Loucy (cell line): Measurements from ENCODE around the gene ABL2.

Source experiments
- H2AFZ ChIP-seq: fragments of 200-600 bp; sonication (generic); 2 replicates; pipeline ENCODE4 v1.6.0; 2016; ENCODE audit warnings: antibody characterized with exemption, mild to moderate bottlenecking, low read length, moderate library complexity
- H3F3A ChIP-seq: fragments of 200-600 bp; 2 replicates; pipeline ENCODE4 v1.6.0; 2016; ENCODE audit warnings: antibody characterized with exemption, low read depth, mild to moderate bottlenecking
- H3K27me3 ChIP-seq: fragments of 200-600 bp; sonication (generic); 2 replicates; pipeline ENCODE4 v1.6.1; 2014; ENCODE audit warnings: low read length, mild to moderate bottlenecking; ENCODE audit not compliant: insufficient read depth, poor library complexity, severe bottlenecking
- H3K36me3 ChIP-seq: fragments of 200-600 bp; sonication (generic); 2 replicates; pipeline ENCODE4 v1.6.1; 2016; ENCODE audit warnings: low read length; ENCODE audit not compliant: insufficient read depth
- H3K4me1 ChIP-seq: fragments of 200-600 bp; sonication (generic); 2 replicates; pipeline ENCODE4 v1.5.1; 2014; ENCODE audit warnings: low read length, mild to moderate bottlenecking; ENCODE audit not compliant: insufficient read depth, poor library complexity, severe bottlenecking
- H3K4me2 ChIP-seq: fragments of 200-600 bp; sonication (generic); 2 replicates; pipeline ENCODE4 v1.6.0; 2014; ENCODE audit warnings: antibody characterized with exemption, low read length, low read depth, mild to moderate bottlenecking; ENCODE audit not compliant: poor library complexity, severe bottlenecking
- H3K4me3 ChIP-seq: fragments of 200-600 bp; sonication (generic); 2 replicates; pipeline ENCODE4 v1.5.1; 2014; ENCODE audit warnings: low read length, mild to moderate bottlenecking, mixed read lengths; ENCODE audit not compliant: poor library complexity, severe bottlenecking
- H3K79me2 ChIP-seq: fragments of 200-600 bp; sonication (generic); 2 replicates; pipeline ENCODE4 v1.6.1; 2014; ENCODE audit warnings: low read length; ENCODE audit not compliant: insufficient read depth
- H3K9ac ChIP-seq: fragments of 200-600 bp; sonication (generic); 2 replicates; pipeline ENCODE4 v1.6.0; 2014; ENCODE audit warnings: mild to moderate bottlenecking, low read depth, low read length, moderate library complexity; ENCODE audit not compliant: poor library complexity, severe bottlenecking
- H3K9me2 ChIP-seq: fragments of 200-600 bp; sonication (generic); replicated peaks from 2 replicates; pipeline ENCODE4 v1.6.1; 2016; ENCODE audit warnings: low read depth, low read length, mixed read lengths
- H3K9me3 ChIP-seq: fragments of 200-600 bp; sonication (generic); 2 replicates; pipeline ENCODE4 v1.6.1; 2014; ENCODE audit warnings: mild to moderate bottlenecking, antibody characterized with exemption, low read length, low read depth; ENCODE audit not compliant: insufficient read depth
- H4K20me1 ChIP-seq: fragments of 200-600 bp; sonication (generic); 2 replicates; pipeline ENCODE4 v1.6.0; 2014; ENCODE audit warnings: antibody characterized with exemption, low read length, mild to moderate bottlenecking; ENCODE audit not compliant: insufficient read depth, poor library complexity, severe bottlenecking
- CTCF ChIP-seq: fragments of 200-600 bp; sonication (generic); conservative IDR thresholded peaks from 2 replicates; pipeline ENCODE4 v1.5.1; 2014; ENCODE audit warnings: mild to moderate bottlenecking, antibody characterized with exemption, low read length
- EZH2phosphoT487 ChIP-seq: fragments of 200-600 bp; IDR thresholded peaks from 2 replicates; pipeline ENCODE4 v1.6.1; 2018; ENCODE audit warnings: antibody characterized with exemption, mild to moderate bottlenecking, moderate library complexity, borderline replicate concordance

The ABL2 gene

GRCh38 chr1:179144626-179145025 lies 84.9 kb downstream of the ABL2 start:
- no peaks in the 10 kb centered on the region for H3F3A ChIP-seq
- no peaks in the 10 kb centered on the region for H3K9me2 ChIP-seq
- H3K27me3 ChIP-seq: no peaks in the 10 kb centered on the region

GRCh38 chr1:179143322-179143721 lies 86.2 kb downstream of the ABL2 start:
- H3K9me3 ChIP-seq: no peaks in the 10 kb centered on the region
- peaks cover 22% of the 10 kb centered on the region for H3K4me1 ChIP-seq
- H3K27me3 ChIP-seq: no peaks in the 10 kb centered on the region
- no peak overlapping the region for H3K4me3 ChIP-seq
- no peaks in the 10 kb centered on the region for H3K9me2 ChIP-seq
- no peaks in the 10 kb centered on the region for H4K20me1 ChIP-seq
- no peak overlapping the region for H2AFZ ChIP-seq
- TF ChIP-seq EZH2phosphoT487 (no peak), CTCF (no peak)
- H3K36me3 ChIP-seq: no peaks in the 10 kb centered on the region
- H3F3A ChIP-seq: no peaks in the 10 kb centered on the region
- peaks cover 21% of the 10 kb centered on the region for H3K79me2 ChIP-seq
- H3K9ac ChIP-seq: no peak overlapping the region
- H3K4me2 ChIP-seq: peak overlapping the region; percentile 7

More at GRCh38 chr1:179144626-179145025, 84.9 kb downstream of the ABL2 start:
- Histone ChIP-seq H3K79me2 (peaks cover 25% of the 10 kb centered on the region), H3K9me3 (peaks cover 3% of the 10 kb centered on the region; the same call in 1 of the 2 replicates), H3K9ac (no peak overlapping the region), H3K4me1 (peaks cover 22% of the 10 kb centered on the region), H3K36me3 (0 out of 2 replicates have a peak, but pooled peaks cover 4% of the 10 kb centered on the region), H3K4me2 (no peak overlapping the region), H4K20me1 (no peaks in the 10 kb centered on the region), H2AFZ (no peak overlapping the region), H3K4me3 (no peak overlapping the region)
- TF ChIP-seq CTCF: no peak
- TF ChIP-seq EZH2phosphoT487: no peak

- Histone ChIP-seq H3K9me3 (no peaks in the 10 kb centered on the region), H2AFZ (no peak overlapping the region), H3F3A (no peaks in the 10 kb centered on the region), H3K9me2 (no peaks in the 10 kb centered on the region), H3K27me3 (no peaks in the 10 kb centered on the region), H4K20me1 (no peaks in the 10 kb centered on the region), H3K4me1 (peaks cover 22% of the 10 kb centered on the region), H3K9ac (no peak overlapping the region), H3K4me3 (no peak overlapping the region), H3K4me2 (peak overlapping the region; percentile 7), H3K36me3 (no peaks in the 10 kb centered on the region), H3K79me2 (peaks cover 23% of the 10 kb centered on the region)
- TF ChIP-seq EZH2phosphoT487 (no peak), CTCF (no peak)
Observed at GRCh38 chr1:179142889-179143299, 86.6 kb downstream of the ABL2 start.
